Testis (tissue), 2 donors: ENCODE measurements around the gene PRMT9.

Experiments
- CTCF ChIP-seq, 3 experiments: fragments of 450-650 bp in 2 of 3; fragments of 200-600 bp in 1 of 3; sonication (generic) in 1 of 3; IDR thresholded peaks; one replicate each; pipeline ENCODE4 v1.5.1; 2016 to 2019; ENCODE audit warnings: antibody characterized with exemption in 3 of 3, mild to moderate bottlenecking in 2 of 3, moderate library complexity in 1 of 3
- POLR2A ChIP-seq: fragments of 450-650 bp; IDR thresholded peaks from one replicate; pipeline ENCODE4 v1.6.1; 2017; ENCODE audit warnings: antibody characterized with exemption, mild to moderate bottlenecking, moderate library complexity

- TF ChIP-seq CTCF (IDR thresholded peaks at IDR 0.05): no peak
- TF ChIP-seq POLR2A: no peak
Observed at GRCh38 chr4:147678106-147678505, 5.9 kb downstream of the PRMT9 start.
